K562 (cell line): ENCODE results near the gene VSX2. TPM values are rescaled to one million over a fixed set of nuclear protein-coding genes. Genes with fewer than 3 reads are reported as not detected.

Experiments used
- ATAC-seq: fragments of 200-7000 bp; cut with Tn5 transposase; 3 replicates; pipeline ENCODE4 v1.9.1; 2020; ENCODE audit warnings: moderate library complexity
- BruUV-seq: library from RNA; stranded (reverse); fragments of 400-500 nt; replicated peaks from 2 replicates; lab custom pipeline; 2021; lab: Mats Ljungman, UMichigan
- CTCF ChIA-PET: fragments of 300-600 bp; formaldehyde crosslinking; extraction: SDS; loops from one replicate; lab custom pipeline; 2021; ENCODE audit warnings: low intra/inter-chr PET ratio; lab: Yijun Ruan, JAX
- POLR2A ChIA-PET: fragments of 300-600, 350-650 bp; sonication (Branson Sonifier 250); formaldehyde crosslinking; extraction: SDS; loops from one replicate; lab custom pipeline; 2021; ENCODE audit warnings: antibody characterized with exemption, inconsistent platforms; lab: Yijun Ruan, JAX
- DNase-seq, 4 experiments: peaks; one replicate each; pipeline versions ENCODE4 v3.0.0 to v3.0.0-alpha.2; 2011 to 2018; ENCODE audit warnings: low spot score in 3 of 4, mixed read lengths in 3 of 4; ENCODE audit errors: extremely low read depth in 1 of 4
- FAIRE-seq: peaks from 2 replicates; lab custom pipeline; 2011; peaks lifted over from hg19 to GRCh38; lab: Jason Lieb, UNC
- H2AFZ ChIP-seq: 2 replicates; pipeline ENCODE4 v1.6.0; 2011; ENCODE audit warnings: low read depth, low read length, control low read depth, inconsistent platforms
- H3K27ac ChIP-seq: fragments of 200-600 bp; 3 replicates; pipeline ENCODE4 v1.8.0; 2011; ENCODE audit warnings: low read depth, mild to moderate bottlenecking, control low read depth, inconsistent platforms, low read length, moderate library complexity, mixed read lengths; ENCODE audit errors: extremely low read depth
- H3K27me3 ChIP-seq, 2 experiments: fragments of 300-600 bp in 1 of 2; 2 replicates in 1 of 2; 3 replicates in 1 of 2; pipeline versions ENCODE4 v1.6.0 to v1.8.0; 2011; ENCODE audit warnings: inconsistent platforms in 2 of 2, low read length in 2 of 2, mild to moderate bottlenecking in 1 of 2, mixed read lengths in 1 of 2, moderate library complexity in 1 of 2; ENCODE audit not compliant: control insufficient read depth in 2 of 2, insufficient read depth in 2 of 2
- H3K36me3 ChIP-seq: fragments of 300-600 bp; 3 replicates; pipeline ENCODE4 v1.8.0; 2011; ENCODE audit warnings: mild to moderate bottlenecking, low read length, inconsistent platforms; ENCODE audit not compliant: control insufficient read depth, insufficient read depth
- H3K4me1 ChIP-seq, 2 experiments: fragments of 200-600 bp in 1 of 2; replicated peaks in 1 of 2; 2 replicates in 1 of 2; 3 replicates in 1 of 2; pipeline versions ENCODE4 v1.5.1 to v1.8.0; 2011; ENCODE audit warnings: inconsistent platforms in 2 of 2, low read length in 2 of 2, mild to moderate bottlenecking in 1 of 2, mixed read lengths in 1 of 2, moderate library complexity in 1 of 2; ENCODE audit not compliant: control insufficient read depth in 2 of 2, insufficient read depth in 2 of 2
- H3K4me2 ChIP-seq: 2 replicates; pipeline ENCODE4 v1.6.1; 2011; ENCODE audit warnings: low read length, control low read depth, inconsistent platforms, mixed read lengths; ENCODE audit not compliant: insufficient read depth
- H3K4me3 ChIP-seq: fragments of 200-600 bp; sonication (generic), shearing (Covaris generic); 2 replicates; pipeline ENCODE4 v1.5.1; 2016; ENCODE audit warnings: control low read depth, inconsistent platforms
- H3K79me2 ChIP-seq: fragments of 200-600 bp; 3 replicates; pipeline ENCODE4 v1.8.0; 2011; ENCODE audit warnings: low read length, inconsistent platforms; ENCODE audit not compliant: control insufficient read depth, insufficient read depth
- H3K9ac ChIP-seq, 2 experiments: 2 replicates each; pipeline versions ENCODE4 v1.6.0 to v1.6.1; 2011; ENCODE audit warnings: low read depth in 2 of 2, low read length in 2 of 2, control low read depth in 1 of 2, inconsistent platforms in 1 of 2, mild to moderate bottlenecking in 1 of 2, mixed read lengths in 1 of 2; ENCODE audit not compliant: insufficient read depth in 1 of 2
- H3K9me1 ChIP-seq: one replicate; pipeline ENCODE4 v1.6.0; 2011; ENCODE audit warnings: inconsistent platforms, mild to moderate bottlenecking, low read length, moderate library complexity; ENCODE audit not compliant: control insufficient read depth, insufficient read depth
- H3K9me3 ChIP-seq: replicated peaks from 2 replicates; pipeline ENCODE4 v1.5.1; 2011; ENCODE audit warnings: low read depth, low read length, inconsistent platforms; ENCODE audit not compliant: control insufficient read depth, insufficient read depth
- H4K20me1 ChIP-seq: replicated peaks from 2 replicates; pipeline ENCODE4 v1.6.1; 2011; ENCODE audit warnings: low read length, inconsistent platforms, mixed read lengths; ENCODE audit not compliant: control insufficient read depth, insufficient read depth
- E2F6 ChIP-seq, 2 experiments: IDR thresholded peaks; 2 replicates each; pipeline ENCODE4 v1.6.1; 2011; ENCODE audit warnings: borderline replicate concordance in 1 of 2, control low read depth in 1 of 2, low read depth in 1 of 2, low read length in 1 of 2, mild to moderate bottlenecking in 1 of 2, mixed read lengths in 1 of 2, moderate library complexity in 1 of 2; ENCODE audit not compliant: insufficient read depth in 1 of 2, insufficient read length in 1 of 2, poor library complexity in 1 of 2, severe bottlenecking in 1 of 2; ENCODE audit errors: extremely low read depth in 1 of 2
- ESRRA ChIP-seq: fragments of 450-650 bp; IDR thresholded peaks from 2 replicates; pipeline ENCODE4 v1.6.1; 2014; ENCODE audit warnings: low read depth, mild to moderate bottlenecking, moderate library complexity, borderline replicate concordance
- PHF8 ChIP-seq: fragments of 200-600 bp; sonication (generic); IDR thresholded peaks from 2 replicates; pipeline ENCODE4 v1.6.1; 2012; ENCODE audit warnings: mixed run types, mild to moderate bottlenecking, inconsistent platforms, low read length, moderate library complexity, borderline replicate concordance
- PREB ChIP-seq: sonication (generic); formaldehyde crosslinking; IDR thresholded peaks from 2 replicates; pipeline ENCODE4 v1.8.1; 2023; ENCODE audit warnings: mild to moderate bottlenecking, missing genetic modification reagents
- VEZF1 ChIP-seq: fragments of 200-800 bp; sonication (Bioruptor generic); IDR thresholded peaks from 2 replicates; pipeline ENCODE4 v1.6.1; 2017; ENCODE audit warnings: missing genetic modification characterization, missing compliant biosample characterization
- ZBTB7A ChIP-seq: IDR thresholded peaks from 2 replicates; pipeline ENCODE4 v1.6.1; 2011; ENCODE audit warnings: low read depth, mild to moderate bottlenecking, low read length, moderate library complexity, borderline replicate concordance; ENCODE audit not compliant: control insufficient read depth
- ZNF512 ChIP-seq: IDR thresholded peaks from 2 replicates; pipeline ENCODE4 v1.6.1; 2016; ENCODE audit warnings: missing genetic modification characterization, missing compliant biosample characterization
- ZNF668 ChIP-seq: fragments of 250-450 bp; sonication (Bioruptor Pico); IDR thresholded peaks from 2 replicates; pipeline ENCODE4 v1.8.0; 2022; ENCODE audit warnings: mild to moderate bottlenecking, inconsistent platforms
- WGBS: fragments of 100-300 bp; shearing (Covaris generic); methylation state at CpG from one replicate; pipeline ENCODE4 v1.1.6; 2016; ENCODE audit warnings: low coverage, mixed read lengths; ENCODE audit not compliant: insufficient coverage; ENCODE audit errors: missing lambda C conversion rate; 5-methylcytosine and 5-hydroxymethylcytosine counted together
- in situ Hi-C: fragments of 300-500 bp; cut with MboI; formaldehyde crosslinking; loops from 4 replicates; pipeline ENCODE4 v1.15.0; 2018; ENCODE audit warnings: inconsistent platforms, mixed read lengths
- intact Hi-C: fragments of 100-400 bp; cut with micrococcal nuclease; formaldehyde crosslinking; loops from 2 replicates; pipeline ENCODE4 v1.14.2; 2022
- polyA plus RNA-seq, 8 experiments: library from polyadenylated mRNA; depleted of rRNA in 4 of 8; stranded (reverse) in 5 of 8; unstranded in 3 of 8; fragments of >200 nt; fragmentation: Nextera tagmentation in 2 of 8; fragmentation: Illumina TruSeq in 1 of 8; extraction: Ambion mirVana in 2 of 8; extraction: Trizol in 1 of 8; gene quantifications; 2 replicates each; pipeline versions ENCODE4 v1.2.1 to v1.2.3, GENCODE V29; 2011 to 2014; ENCODE audit warnings: inconsistent platforms in 1 of 8, missing spikeins in 1 of 8
- total RNA-seq, 7 experiments: library from RNA; depleted of rRNA in 6 of 7; stranded (reverse); fragments of >200 nt in 6 of 7; fragmentation: Illumina TruSeq in 2 of 7; extraction: Trizol in 2 of 7; gene quantifications; 2 replicates each; pipeline versions ENCODE4 v1.2.1 to v1.2.3, GENCODE V29; 2011 to 2021; ENCODE audit warnings: low replicate concordance in 1 of 7

VSX2 gene
- total and polyA plus RNA-seq, 9 of the 15 experiments (the other 6 are each of a cell fraction or from before 2014, with no cell fraction given), result 0.04 TPM; not detected in 8

- Histone ChIP-seq H3K27me3 (peaks cover 9 to 35% of the 10 kb centered on the region in 2 experiments; a peak in 4 of 5 replicates), H3K27ac (no peak overlapping the region), H3K9ac (peak overlapping the region in 1 of 2 experiments; percentile 76; a peak in 2 of 4 replicates), H3K4me2 (peak overlapping the region; percentile 62), H2AFZ (peak overlapping the region; percentile 76), H3K36me3 (no peaks in the 10 kb centered on the region), H3K9me3 (no peaks in the 10 kb centered on the region), H3K79me2 (no peaks in the 10 kb centered on the region), H3K4me1 (peaks cover 0 to 18% of the 10 kb centered on the region in 2 experiments; a peak in 2 of 5 replicates), H3K9me1 (no peaks in the 10 kb centered on the region), H3K4me3 (peak overlapping the region; percentile 38), H4K20me1 (no peaks in the 10 kb centered on the region; the same call in 1 of the 2 replicates)
- in situ Hi-C loops, result no loop called here
- ChIA-PET POLR2A (interaction anchor here (0.6 kb wide), 1 partner anchor 38 kb away, joined by 3 read pairs; no protein-coding TSS in a partner anchor), CTCF (interaction anchor here (0.6 to 3.3 kb wide), 3 partner anchors 107 to 366 kb away, joined by 3 to 43 read pairs (median 3); no protein-coding TSS in a partner anchor)
- intact Hi-C loops, result no loop called here
- no peak for FAIRE-seq
- 15% methylated on average over 24 of the region's 68 CpGs for WGBS
- BruUV-seq, result no TSS peak
- peak; percentile 45 to 82 (median 78) for DNase-seq
- ATAC-seq, result peak; percentile 94
- TF ChIP-seq ZNF512 (tag), result no peak
- TF ChIP-seq E2F6 (IDR thresholded peaks at IDR 0.05; ENCODE audit: borderline replicate concordance in 1 of 2, extremely low read depth in 1 of 2, insufficient read depth in 1 of 2, insufficient read length in 1 of 2, low read depth in 1 of 2, low read length in 1 of 2, poor library complexity in 1 of 2, severe bottlenecking in 1 of 2), result peak in 1 of 2 experiments; percentile 43
- no peak for TF ChIP-seq ZNF668 (CRISPR knock-in tag)
- TF ChIP-seq ZBTB7A, result peak; percentile 71; the same call in 1 of the 2 replicates
- TF ChIP-seq ESRRA, result peak; percentile 47; the same call in 1 of the 2 replicates
- no peak for TF ChIP-seq PREB (CRISPR knock-in tag)
- TF ChIP-seq VEZF1 (CRISPR knock-in tag), result peak; percentile 44
- TF ChIP-seq PHF8, result no peak
Measured at GRCh38 chr14:74257078-74257940, 18.1 kb downstream of the VSX2 start.
